ENCODE measurements around the gene C10orf90. TPM values are rescaled to one million over a fixed set of nuclear protein-coding genes. Genes with fewer than 3 reads are reported as not detected.

C10orf90 gene
- total and polyA plus RNA-seq, 7 donors: 0.03 to 1.1 (median 0.33) TPM; not detected in 4

DNA sequence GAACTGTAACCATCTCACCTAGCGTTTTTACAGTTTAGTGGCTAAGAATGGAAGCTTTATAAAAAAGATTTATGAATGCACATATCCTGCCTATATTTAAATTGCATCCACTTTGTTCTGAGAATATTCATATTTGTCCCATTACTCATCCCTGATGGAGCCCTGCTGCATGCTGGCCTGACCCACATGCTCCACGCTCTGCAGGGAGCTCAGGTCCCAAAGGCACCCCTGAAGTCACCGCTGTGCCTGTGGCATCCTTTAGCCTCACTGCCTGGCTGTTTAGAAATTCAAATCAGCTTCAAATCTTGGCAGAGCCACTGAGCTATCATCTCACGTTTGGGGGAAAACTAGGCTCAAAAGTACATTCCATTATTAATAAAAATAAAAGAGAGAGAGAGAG lies 24.4 kb downstream of the C10orf90 start:
- intact Hi-C loops (cut with DNase I): no loop called here
- Histone ChIP-seq H3K4me1 (no peaks in the 10 kb centered on the region), H3K27me3 (no peaks in the 10 kb centered on the region), H3K27ac (no peak overlapping the region), H3K4me3 (no peak overlapping the region), H3K36me3 (no peaks in the 10 kb centered on the region), H3K9me3 (no peaks in the 10 kb centered on the region)
- DNase-seq: no peak
- no peak for TF ChIP-seq POLR2A (IDR thresholded peaks at IDR 0.05)
- no peak for TF ChIP-seq EP300 (IDR thresholded peaks at IDR 0.05)
- TF ChIP-seq CTCF (IDR thresholded peaks at IDR 0.05): no peak
- TF ChIP-seq POLR2AphosphoS5 (IDR thresholded peaks at IDR 0.05): no peak
- WGBS, 2 donors: 67 to 72% methylated on average over 4 of the region's 4 CpGs

DNA sequence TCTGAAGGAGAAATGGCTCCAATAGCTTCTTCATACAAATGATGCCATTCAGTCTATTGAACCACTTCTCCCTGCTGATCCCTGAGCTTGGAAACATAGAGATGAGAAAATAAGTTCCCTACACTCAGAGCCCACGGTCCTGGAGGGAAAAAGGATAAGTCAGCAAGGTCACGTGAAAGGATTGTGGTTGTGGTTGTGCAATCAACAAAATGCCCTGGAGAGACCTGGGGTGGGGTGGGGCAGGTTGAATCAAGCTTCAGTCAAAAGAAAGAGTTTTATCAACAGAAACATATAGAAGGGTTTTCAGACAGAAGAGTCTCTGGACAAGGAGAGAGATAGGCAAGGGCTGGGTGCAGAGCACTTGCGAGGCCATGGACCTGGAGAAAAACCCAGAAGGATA lies 30.1 kb downstream of the C10orf90 start:
- Histone ChIP-seq H3K4me1 (no peaks in the 10 kb centered on the region), H3K27ac (no peak overlapping the region), H3K36me3 (no peaks in the 10 kb centered on the region), H3K4me3 (no peak overlapping the region), H3K27me3 (no peaks in the 10 kb centered on the region), H3K9me3 (no peaks in the 10 kb centered on the region)
- intact Hi-C loops (cut with DNase I): no loop called here
- 56 to 63% methylated on average over 3 of the region's 3 CpGs for WGBS, 2 donors
- TF ChIP-seq CTCF (IDR thresholded peaks at IDR 0.05): no peak
- no peak for TF ChIP-seq POLR2A (IDR thresholded peaks at IDR 0.05)
- no peak for TF ChIP-seq POLR2AphosphoS5 (IDR thresholded peaks at IDR 0.05)
- no peak for TF ChIP-seq EP300 (IDR thresholded peaks at IDR 0.05)
- DNase-seq: no peak

DNA sequence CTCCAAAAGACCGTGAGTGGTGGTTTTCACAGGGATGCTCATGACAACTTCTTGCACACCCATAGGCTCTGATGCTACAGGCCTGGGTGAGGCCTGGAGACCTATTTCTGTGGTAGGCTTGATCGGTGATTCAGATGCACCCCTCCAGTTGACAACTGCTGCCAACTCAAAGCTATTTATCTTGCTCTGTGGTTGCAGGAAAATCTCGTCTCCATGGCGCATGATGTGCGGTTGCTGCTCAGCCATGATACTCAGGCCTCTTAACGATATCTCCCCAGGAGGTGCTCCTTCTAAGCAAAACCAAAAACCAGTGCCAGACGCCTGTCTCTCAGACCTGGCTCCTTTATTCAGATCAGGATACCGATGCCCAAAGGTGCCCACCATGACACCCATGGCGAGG lies 31.4 kb downstream of the C10orf90 start:
- 87 to 92% methylated on average over 9 of the region's 9 CpGs for WGBS, 2 donors
- TF ChIP-seq POLR2A (IDR thresholded peaks at IDR 0.05) (no peak), POLR2AphosphoS5 (IDR thresholded peaks at IDR 0.05) (no peak)
- no peak for DNase-seq
- Histone ChIP-seq H3K27ac (no peak overlapping the region), H3K36me3 (no peaks in the 10 kb centered on the region), H3K27me3 (no peaks in the 10 kb centered on the region), H3K9me3 (no peaks in the 10 kb centered on the region), H3K4me1 (no peaks in the 10 kb centered on the region), H3K4me3 (no peak overlapping the region)
- intact Hi-C loops (cut with DNase I): no loop called here

DNA sequence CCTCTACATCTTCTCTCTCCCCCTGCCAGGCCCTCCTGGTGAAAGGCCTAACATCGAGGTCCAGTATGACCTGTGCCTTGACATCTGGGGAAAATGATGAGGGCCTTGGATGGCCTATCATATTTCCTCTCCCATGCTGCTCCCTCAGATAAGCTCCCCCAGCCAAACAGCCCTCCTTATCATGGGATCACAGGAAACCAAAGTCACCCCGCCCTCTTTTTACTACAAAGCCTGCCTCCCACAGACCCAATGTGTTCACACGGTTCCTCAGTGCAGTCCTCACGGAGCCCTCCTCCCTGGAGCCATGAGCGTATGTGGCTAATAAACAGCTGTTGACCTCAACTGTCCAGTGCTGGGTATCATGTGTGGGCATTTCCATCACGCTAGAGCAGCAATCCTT lies 32.0 kb downstream of the C10orf90 start:
- Histone ChIP-seq H3K4me1 (no peaks in the 10 kb centered on the region), H3K9me3 (no peaks in the 10 kb centered on the region), H3K27ac (no peak overlapping the region), H3K27me3 (no peaks in the 10 kb centered on the region), H3K36me3 (no peaks in the 10 kb centered on the region), H3K4me3 (no peak overlapping the region)
- intact Hi-C loops (cut with DNase I): no loop called here
- no peak for TF ChIP-seq CTCF (IDR thresholded peaks at IDR 0.05)
- no peak for TF ChIP-seq POLR2AphosphoS5 (IDR thresholded peaks at IDR 0.05)
- no peak for TF ChIP-seq POLR2A (IDR thresholded peaks at IDR 0.05)
- TF ChIP-seq EP300 (IDR thresholded peaks at IDR 0.05): no peak
- WGBS, 2 donors: 64 to 73% methylated on average over 6 of the region's 6 CpGs
- DNase-seq: no peak

DNA sequence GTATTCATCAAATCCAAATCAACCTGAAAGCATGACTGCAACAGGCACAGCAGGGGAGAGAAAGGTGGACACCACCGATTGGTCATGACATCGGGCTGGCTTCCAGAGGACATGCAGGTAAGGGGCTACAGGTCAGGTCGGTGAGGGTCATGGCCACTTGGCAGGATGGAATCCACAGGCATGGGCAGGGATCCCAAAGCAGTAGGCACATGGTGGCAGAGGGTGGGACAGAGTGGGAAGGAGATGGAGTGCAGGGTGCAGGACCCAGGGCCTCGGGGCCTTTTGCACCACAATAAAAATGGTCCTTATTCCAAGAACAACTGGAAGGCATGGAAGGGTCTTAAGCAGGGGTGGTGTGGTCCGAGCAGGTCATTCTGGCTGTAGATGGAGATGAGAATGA lies 33.0 kb downstream of the C10orf90 start:
- WGBS, 2 donors: 87 to 90% methylated on average over 5 of the region's 5 CpGs
- intact Hi-C loops (cut with DNase I): no loop called here

More for the DNA sequence above, 33.0 kb downstream of the C10orf90 start:
- H3K4me1 ChIP-seq: no peaks in the 10 kb centered on the region
- TF ChIP-seq POLR2AphosphoS5 (IDR thresholded peaks at IDR 0.05): no peak
- no peak for TF ChIP-seq POLR2A (IDR thresholded peaks at IDR 0.05)
- TF ChIP-seq EP300 (IDR thresholded peaks at IDR 0.05): no peak
- no peak for TF ChIP-seq CTCF (IDR thresholded peaks at IDR 0.05)
- no peak overlapping the region for H3K27ac ChIP-seq
- no peak overlapping the region for H3K4me3 ChIP-seq
- DNase-seq: no peak
- H3K9me3 ChIP-seq: no peaks in the 10 kb centered on the region
- no peaks in the 10 kb centered on the region for H3K36me3 ChIP-seq
- H3K27me3 ChIP-seq: no peaks in the 10 kb centered on the region
